Suprapubic skin (tissue), 3 donors: Measurements from ENCODE around the gene PIEZO1.

ENCODE experiments used
- CTCF ChIP-seq, 2 donors: fragments of 200-600 bp in 1 of 2; fragments of 450-650 bp in 1 of 2; sonication (generic) in 1 of 2; IDR thresholded peaks; one replicate each; pipeline ENCODE4 v1.5.1; 2016 to 2019; ENCODE audit warnings: antibody characterized with exemption in 2 of 2, mild to moderate bottlenecking in 1 of 2, moderate library complexity in 1 of 2
- EP300 ChIP-seq: sonication (generic); formaldehyde crosslinking; IDR thresholded peaks from one replicate; pipeline ENCODE4 v1.6.1; 2017; ENCODE audit warnings: antibody characterized with exemption
- POLR2A ChIP-seq, 2 donors: fragments of 450-650 bp; IDR thresholded peaks; one replicate each; pipeline ENCODE4 v1.6.1; 2017; ENCODE audit warnings: antibody characterized with exemption in 2 of 2, mild to moderate bottlenecking in 2 of 2, moderate library complexity in 2 of 2

GRCh38 chr16:88770461-88771293, 14.3 kb downstream of the PIEZO1 start:
- no peak for TF ChIP-seq CTCF (IDR thresholded peaks at IDR 0.05)
- no peak for TF ChIP-seq EP300
- TF ChIP-seq POLR2A (IDR thresholded peaks at IDR 0.05), result no peak
